Gastrocnemius medialis (tissue), 4 donors: Measurements from ENCODE around the gene KPNA3. TPM values are rescaled to one million over a fixed set of nuclear protein-coding genes. Genes with fewer than 3 reads are reported as not detected.

Experiments used
- ATAC-seq, 2 donors: fragments of 150-250 bp; one replicate each; pipeline ENCODE4 v1.9.1; 2016
- DNase-seq, 2 donors: peaks; one replicate each; pipeline ENCODE4 v3.0.0-alpha.2; 2019
- H3K27ac ChIP-seq, 4 donors: fragments of 200-600 bp; sonication (generic); 1 replicate in 1 of 4; 2 replicates in 3 of 4; pipeline ENCODE4 v1.5.1; 2016 to 2018; ENCODE audit warnings: mild to moderate bottlenecking in 2 of 4, moderate library complexity in 1 of 4
- H3K27me3 ChIP-seq, 3 donors: fragments of 200-600 bp; sonication (generic) in 2 of 3; 1 replicate in 1 of 3; 2 replicates in 2 of 3; pipeline versions ENCODE4 v1.5.1 to v1.6.0; 2016 to 2019; ENCODE audit warnings: mild to moderate bottlenecking in 1 of 3, moderate library complexity in 1 of 3
- H3K36me3 ChIP-seq, 2 donors: fragments of 200-600 bp; sonication (generic) in 1 of 2; one replicate each; pipeline ENCODE4 v1.5.1; 2017 to 2018
- H3K4me1 ChIP-seq, 2 donors: fragments of 200-600 bp; sonication (generic) in 1 of 2; one replicate each; pipeline ENCODE4 v1.5.1; 2016 to 2017; ENCODE audit warnings: mild to moderate bottlenecking in 2 of 2
- H3K4me3 ChIP-seq, 4 donors: fragments of 200-600 bp; sonication (generic) in 3 of 4; 1 replicate in 1 of 4; 2 replicates in 3 of 4; pipeline ENCODE4 v1.5.1; 2016 to 2019; ENCODE audit warnings: mild to moderate bottlenecking in 2 of 4
- H3K9me3 ChIP-seq, 3 donors: fragments of 200-600 bp; sonication (generic) in 2 of 3; 1 replicate in 1 of 3; 2 replicates in 2 of 3; pipeline ENCODE4 v1.5.1; 2016 to 2019
- POLR2A ChIP-seq, 2 donors: fragments of 450-650 bp; IDR thresholded peaks; one replicate each; pipeline ENCODE4 v1.6.1; 2017; ENCODE audit warnings: antibody characterized with exemption in 2 of 2, mild to moderate bottlenecking in 2 of 2, moderate library complexity in 2 of 2
- in situ Hi-C, 4 donors: fragments of 200-750 bp; cut with MboI; loops; one replicate each; pipeline versions ENCODE4 v1.15.0 to v1.8.0; 2017; ENCODE audit warnings: low sequenced_read_pairs in 4 of 4
- intact Hi-C: fragments of 100-400 bp; cut with DNase I; formaldehyde crosslinking; loops from one replicate; pipeline ENCODE4 v1.15.1; 2023; ENCODE audit warnings: low total_unique reads
- total RNA-seq, 4 donors: library from RNA; depleted of rRNA; stranded (reverse); fragments of >200 nt; gene quantifications; one replicate each; pipeline versions ENCODE4 v1.1.0 to v1.2.3, GENCODE V29; 2016
- TF ChIP-seq, protein P1 (sequence below), 5 experiments: fragments of 450-650 bp in 3 of 5; fragments of 200-600 bp in 2 of 5; sonication (generic) in 2 of 5; IDR thresholded peaks in 4 of 5; conservative IDR thresholded peaks in 1 of 5; 1 replicate in 4 of 5; 2 replicates in 1 of 5; pipeline ENCODE4 v1.5.1; 2016 to 2019; ENCODE audit warnings: antibody characterized with exemption in 5 of 5, mild to moderate bottlenecking in 3 of 5, moderate library complexity in 3 of 5

KPNA3 gene
- total RNA-seq, 4 donors from 2014 or later = 73.3 to 154 (median 113) TPM

DNA sequence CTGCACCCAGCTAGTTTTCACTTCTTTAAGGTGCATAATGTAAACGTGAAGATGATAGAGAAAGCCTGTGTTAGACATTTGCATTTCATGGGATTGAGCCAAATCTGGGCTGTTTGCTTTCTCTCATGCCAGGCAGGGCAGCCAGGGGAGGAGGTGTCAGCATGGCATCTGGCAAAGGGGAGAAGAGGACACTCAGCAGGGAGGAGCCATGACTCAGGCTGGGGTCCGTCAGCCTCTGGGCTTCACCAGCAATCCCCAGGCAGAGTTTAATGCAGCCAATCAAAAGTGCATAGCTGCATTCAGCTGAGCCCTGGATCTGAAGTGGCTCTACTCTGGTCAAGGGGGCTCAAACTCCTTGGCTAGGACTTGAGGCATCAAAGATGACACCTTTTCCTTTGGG, 124.7 kb downstream of the KPNA3 start:
- peaks cover 0 to 10% of the 10 kb centered on the region in 2 donors for H3K36me3 ChIP-seq
- ATAC-seq (no peak), DNase-seq (no peak)
- no peaks in the 10 kb centered on the region for H3K9me3 ChIP-seq
- H3K27me3 ChIP-seq = no peaks in the 10 kb centered on the region
- TF ChIP-seq, protein P1, sequence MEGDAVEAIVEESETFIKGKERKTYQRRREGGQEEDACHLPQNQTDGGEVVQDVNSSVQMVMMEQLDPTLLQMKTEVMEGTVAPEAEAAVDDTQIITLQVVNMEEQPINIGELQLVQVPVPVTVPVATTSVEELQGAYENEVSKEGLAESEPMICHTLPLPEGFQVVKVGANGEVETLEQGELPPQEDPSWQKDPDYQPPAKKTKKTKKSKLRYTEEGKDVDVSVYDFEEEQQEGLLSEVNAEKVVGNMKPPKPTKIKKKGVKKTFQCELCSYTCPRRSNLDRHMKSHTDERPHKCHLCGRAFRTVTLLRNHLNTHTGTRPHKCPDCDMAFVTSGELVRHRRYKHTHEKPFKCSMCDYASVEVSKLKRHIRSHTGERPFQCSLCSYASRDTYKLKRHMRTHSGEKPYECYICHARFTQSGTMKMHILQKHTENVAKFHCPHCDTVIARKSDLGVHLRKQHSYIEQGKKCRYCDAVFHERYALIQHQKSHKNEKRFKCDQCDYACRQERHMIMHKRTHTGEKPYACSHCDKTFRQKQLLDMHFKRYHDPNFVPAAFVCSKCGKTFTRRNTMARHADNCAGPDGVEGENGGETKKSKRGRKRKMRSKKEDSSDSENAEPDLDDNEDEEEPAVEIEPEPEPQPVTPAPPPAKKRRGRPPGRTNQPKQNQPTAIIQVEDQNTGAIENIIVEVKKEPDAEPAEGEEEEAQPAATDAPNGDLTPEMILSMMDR (IDR thresholded peaks at IDR 0.05 in 4 of 5, conservative IDR thresholded peaks at IDR 0.05 in 1 of 5) = no peak
- no peak for TF ChIP-seq POLR2A (IDR thresholded peaks at IDR 0.05)
- H3K27ac ChIP-seq = no peak overlapping the region
- intact Hi-C loops = no loop called here
- in situ Hi-C loops = no loop called here
- H3K4me1 ChIP-seq = peaks cover 5 to 7% of the 10 kb centered on the region in 2 donors
- no peak overlapping the region for H3K4me3 ChIP-seq

DNA sequence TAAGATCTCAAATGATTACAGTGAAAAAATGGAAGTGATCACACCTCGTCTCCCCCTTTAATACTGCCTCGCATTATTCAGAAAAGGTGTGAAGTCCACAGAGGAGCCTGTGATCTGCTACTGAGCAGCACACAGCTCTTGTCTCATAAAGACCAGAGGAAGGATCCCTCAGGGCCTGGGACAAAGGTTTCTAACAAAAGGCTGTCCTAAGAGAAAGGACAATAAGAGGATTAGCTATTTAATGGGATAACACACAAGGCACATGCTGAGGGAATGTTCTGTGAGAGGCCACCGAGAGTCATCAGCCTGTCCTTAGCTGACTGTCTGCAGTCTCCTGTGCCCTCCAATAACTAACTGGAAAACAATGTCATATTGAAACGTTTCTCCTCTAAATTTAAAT, 127.9 kb downstream of the KPNA3 start:
- TF ChIP-seq, protein P1 (IDR thresholded peaks at IDR 0.05 in 4 of 5, conservative IDR thresholded peaks at IDR 0.05 in 1 of 5) = no peak
- TF ChIP-seq POLR2A (IDR thresholded peaks at IDR 0.05) = no peak

DNA sequence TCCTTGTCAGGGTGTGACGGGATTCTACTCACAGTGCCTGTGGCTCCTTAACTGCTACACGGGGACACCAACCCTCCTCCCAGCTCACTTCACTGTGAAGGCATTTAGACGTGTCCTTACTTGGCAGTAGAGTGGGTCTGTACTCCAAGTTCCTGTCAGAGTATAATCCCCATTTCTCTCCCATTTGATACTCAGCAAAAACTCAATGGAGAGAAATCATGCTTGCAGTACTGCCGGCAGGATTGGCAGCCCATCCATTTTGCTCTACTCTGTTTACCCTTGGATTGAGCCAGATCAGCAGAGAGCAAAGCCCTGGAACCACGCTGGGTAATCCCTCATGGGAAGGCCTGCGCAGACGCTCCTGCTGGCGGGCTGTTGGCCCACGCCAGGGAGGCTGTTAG, 135.2 kb downstream of the KPNA3 start:
- Histone ChIP-seq H3K27ac (peak overlapping the region; percentile 95 to 98 (median 96)), H3K4me3 (peak overlapping the region in 1 of 4 donors; percentile 19), H3K4me1 (peaks cover 49 to 53% of the 10 kb centered on the region in 2 donors), H3K27me3 (no peaks in the 10 kb centered on the region), H3K36me3 (peaks cover 0 to 8% of the 10 kb centered on the region in 2 donors), H3K9me3 (no peaks in the 10 kb centered on the region)
- in situ Hi-C loops (loop anchor here in 2 of 4 donors (10.0 kb wide), 1 partner anchor 188 kb away; no protein-coding TSS in a partner anchor), intact Hi-C loops (no loop called here)
- DNase-seq (peak; percentile 54 to 61), ATAC-seq (peak; percentile 58 to 75)
- TF ChIP-seq, protein P1 (IDR thresholded peaks at IDR 0.05 in 4 of 5, conservative IDR thresholded peaks at IDR 0.05 in 1 of 5) = no peak
- TF ChIP-seq POLR2A (IDR thresholded peaks at IDR 0.05) = no peak

More for the DNA sequence above, 127.9 kb downstream of the KPNA3 start:
- in situ Hi-C loops = no loop called here
- Histone ChIP-seq H3K4me3 (no peak overlapping the region), H3K9me3 (no peaks in the 10 kb centered on the region), H3K4me1 (no peaks in the 10 kb centered on the region), H3K27ac (no peak overlapping the region), H3K36me3 (peaks cover 0 to 20% of the 10 kb centered on the region in 2 donors), H3K27me3 (no peaks in the 10 kb centered on the region)
- intact Hi-C loops = no loop called here
- DNase-seq (no peak), ATAC-seq (no peak)

DNA sequence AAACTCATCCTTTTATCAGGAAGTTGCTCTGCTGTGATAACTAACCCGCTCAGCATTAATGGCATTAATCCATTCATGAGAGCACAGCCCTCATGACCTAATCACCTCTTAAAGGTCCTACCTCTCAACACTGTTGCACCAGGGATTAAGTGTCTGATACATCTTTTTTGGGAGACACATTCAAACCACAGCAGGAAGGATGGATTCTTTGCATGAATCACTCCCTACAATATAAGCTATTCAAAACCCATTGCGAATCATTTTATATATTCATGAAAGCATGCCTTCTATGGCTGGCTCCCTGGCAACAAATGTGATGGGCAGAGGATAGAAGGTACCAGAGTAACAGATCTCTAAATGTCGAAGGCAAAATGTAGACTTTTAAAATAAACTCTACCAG, 136.6 kb downstream of the KPNA3 start:
- Histone ChIP-seq H3K4me3 (no peak overlapping the region), H3K27ac (peak overlapping the region; percentile 95 to 98 (median 96)), H3K36me3 (peaks cover 0 to under 1% of the 10 kb centered on the region in 2 donors), H3K9me3 (no peaks in the 10 kb centered on the region), H3K4me1 (peaks cover 59 to 65% of the 10 kb centered on the region in 2 donors), H3K27me3 (no peaks in the 10 kb centered on the region)
- intact Hi-C loops (no loop called here), in situ Hi-C loops (loop anchor here in 2 of 4 donors (10.0 kb wide), 1 partner anchor 189 kb away; no protein-coding TSS in a partner anchor)
- no peak for TF ChIP-seq POLR2A (IDR thresholded peaks at IDR 0.05)
- TF ChIP-seq, protein P1 (IDR thresholded peaks at IDR 0.05 in 4 of 5, conservative IDR thresholded peaks at IDR 0.05 in 1 of 5) = no peak
- ATAC-seq (peak in 1 of 2 donors; percentile 5), DNase-seq (no peak)
